ENCODE data around the gene QRFPR.
"Not testable (repeated sequence)": the region's sequence is repeated elsewhere in the genome, so short reads cannot be mapped to it uniquely, and the experiment has no call there.

The QRFPR gene

DNA sequence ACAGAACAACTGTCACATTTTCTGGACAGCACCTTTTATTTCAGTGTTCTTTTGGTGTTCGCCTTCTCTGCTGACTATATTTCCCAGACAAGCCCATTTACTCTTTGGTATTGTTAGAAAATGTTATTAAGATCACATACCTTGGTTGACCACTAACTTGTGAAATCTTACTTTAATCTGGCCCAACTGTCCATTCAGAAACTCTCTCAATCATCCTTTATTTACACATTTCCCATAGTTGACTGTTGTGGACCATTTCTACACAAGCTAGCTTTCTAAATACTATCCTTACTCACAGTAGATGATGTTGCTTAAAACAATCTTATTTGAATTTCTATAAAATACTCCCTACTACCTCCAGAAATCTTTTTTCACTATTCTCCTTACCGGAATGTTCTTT, 64.7 kb downstream of the QRFPR start:
- Mint-ChIP-seq H3K27ac (no peak overlapping the region), H3K4me1 (no peaks in the 10 kb centered on the region), H3K9me3 (peaks cover 7% of the 10 kb centered on the region), H3K27me3 (ENCODE audit: low read depth) (no peaks in the 10 kb centered on the region), H3K36me3 (ENCODE audit: low read depth) (no peaks in the 10 kb centered on the region), H3K4me3 (no peak overlapping the region)
- TF ChIP-seq, protein P1, sequence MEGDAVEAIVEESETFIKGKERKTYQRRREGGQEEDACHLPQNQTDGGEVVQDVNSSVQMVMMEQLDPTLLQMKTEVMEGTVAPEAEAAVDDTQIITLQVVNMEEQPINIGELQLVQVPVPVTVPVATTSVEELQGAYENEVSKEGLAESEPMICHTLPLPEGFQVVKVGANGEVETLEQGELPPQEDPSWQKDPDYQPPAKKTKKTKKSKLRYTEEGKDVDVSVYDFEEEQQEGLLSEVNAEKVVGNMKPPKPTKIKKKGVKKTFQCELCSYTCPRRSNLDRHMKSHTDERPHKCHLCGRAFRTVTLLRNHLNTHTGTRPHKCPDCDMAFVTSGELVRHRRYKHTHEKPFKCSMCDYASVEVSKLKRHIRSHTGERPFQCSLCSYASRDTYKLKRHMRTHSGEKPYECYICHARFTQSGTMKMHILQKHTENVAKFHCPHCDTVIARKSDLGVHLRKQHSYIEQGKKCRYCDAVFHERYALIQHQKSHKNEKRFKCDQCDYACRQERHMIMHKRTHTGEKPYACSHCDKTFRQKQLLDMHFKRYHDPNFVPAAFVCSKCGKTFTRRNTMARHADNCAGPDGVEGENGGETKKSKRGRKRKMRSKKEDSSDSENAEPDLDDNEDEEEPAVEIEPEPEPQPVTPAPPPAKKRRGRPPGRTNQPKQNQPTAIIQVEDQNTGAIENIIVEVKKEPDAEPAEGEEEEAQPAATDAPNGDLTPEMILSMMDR (IDR thresholded peaks at IDR 0.05; ENCODE audit: unreplicated experiment in 3 of 3) = no peak

DNA sequence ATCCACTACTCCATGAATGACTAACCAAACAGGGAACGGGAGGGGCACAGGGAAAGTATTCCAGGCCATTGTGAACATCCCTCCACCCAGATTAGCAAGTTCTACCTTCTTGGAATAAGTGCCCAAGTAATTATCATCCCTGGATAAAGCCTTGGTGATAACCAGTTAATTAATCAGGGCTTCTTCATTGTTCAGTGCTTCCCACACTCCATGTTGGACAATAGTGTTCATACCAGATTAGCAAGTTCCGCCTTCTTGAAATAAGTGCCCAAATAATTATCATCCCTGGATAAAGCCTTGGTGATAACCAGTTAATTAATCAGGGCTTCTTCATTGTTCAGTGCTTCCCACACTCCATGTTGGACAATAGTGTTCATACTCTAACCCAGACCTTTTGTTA, 67.4 kb downstream of the QRFPR start:
- H3K27ac Mint-ChIP-seq; H3K4me3 Mint-ChIP-seq; H3K36me3 Mint-ChIP-seq (ENCODE audit: low read depth); H3K9me3 Mint-ChIP-seq; H3K4me1 Mint-ChIP-seq; H3K27me3 Mint-ChIP-seq (ENCODE audit: low read depth): not testable (repeated sequence)

DNA sequence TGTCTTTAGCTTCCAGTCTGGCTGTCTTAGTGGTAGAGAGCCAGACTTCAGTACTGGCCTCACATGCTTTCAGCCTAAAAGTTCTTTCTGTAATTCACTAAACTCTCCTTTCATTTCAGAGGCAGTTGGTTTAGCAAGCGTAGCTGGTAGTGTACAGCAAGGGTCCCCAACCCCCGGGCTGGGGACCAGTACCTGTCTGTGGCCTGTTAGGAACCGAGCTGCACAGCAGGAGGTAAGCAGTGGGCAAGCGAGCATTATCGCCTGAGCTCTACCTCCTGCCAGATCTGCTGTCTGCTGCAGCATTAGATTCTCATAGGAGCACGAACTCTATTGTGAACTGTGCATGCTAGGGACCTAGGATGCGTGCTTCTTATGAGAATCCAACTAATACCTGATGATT, 72.0 kb downstream of the QRFPR start:
- H3K4me1 Mint-ChIP-seq = no peaks in the 10 kb centered on the region
- no peaks in the 10 kb centered on the region for H3K27me3 Mint-ChIP-seq (ENCODE audit: low read depth)
- no peaks in the 10 kb centered on the region for H3K36me3 Mint-ChIP-seq (ENCODE audit: low read depth)
- no peak overlapping the region for H3K4me3 Mint-ChIP-seq
- H3K27ac Mint-ChIP-seq = no peak overlapping the region
- H3K9me3 Mint-ChIP-seq = no peaks in the 10 kb centered on the region
- TF ChIP-seq, protein P1 (IDR thresholded peaks at IDR 0.05; ENCODE audit: unreplicated experiment in 3 of 3) = no peak

DNA sequence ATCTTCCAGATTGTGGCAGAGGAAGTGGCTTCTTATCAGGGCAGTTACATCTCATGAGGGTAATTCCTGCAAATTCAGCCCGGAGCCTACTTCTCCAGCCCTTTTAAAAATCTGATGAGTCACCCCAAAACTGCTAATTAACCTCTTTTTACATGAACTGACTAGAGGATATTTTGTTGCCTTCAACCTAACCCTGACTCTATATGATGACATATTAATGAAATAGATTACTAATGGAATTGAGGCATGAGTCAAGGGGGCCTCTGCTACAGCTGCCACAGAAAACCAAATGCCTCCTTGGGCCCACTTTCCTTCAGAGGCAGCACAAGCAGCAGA, 72.5 kb downstream of the QRFPR start:
- H3K27me3 Mint-ChIP-seq (ENCODE audit: low read depth) = no peaks in the 10 kb centered on the region
- H3K36me3 Mint-ChIP-seq (ENCODE audit: low read depth) = no peaks in the 10 kb centered on the region
- TF ChIP-seq, protein P1 (IDR thresholded peaks at IDR 0.05; ENCODE audit: unreplicated experiment in 3 of 3) = no peak
- no peak overlapping the region for H3K27ac Mint-ChIP-seq
- no peaks in the 10 kb centered on the region for H3K4me1 Mint-ChIP-seq
- H3K9me3 Mint-ChIP-seq = no peaks in the 10 kb centered on the region
- H3K4me3 Mint-ChIP-seq = no peak overlapping the region

DNA sequence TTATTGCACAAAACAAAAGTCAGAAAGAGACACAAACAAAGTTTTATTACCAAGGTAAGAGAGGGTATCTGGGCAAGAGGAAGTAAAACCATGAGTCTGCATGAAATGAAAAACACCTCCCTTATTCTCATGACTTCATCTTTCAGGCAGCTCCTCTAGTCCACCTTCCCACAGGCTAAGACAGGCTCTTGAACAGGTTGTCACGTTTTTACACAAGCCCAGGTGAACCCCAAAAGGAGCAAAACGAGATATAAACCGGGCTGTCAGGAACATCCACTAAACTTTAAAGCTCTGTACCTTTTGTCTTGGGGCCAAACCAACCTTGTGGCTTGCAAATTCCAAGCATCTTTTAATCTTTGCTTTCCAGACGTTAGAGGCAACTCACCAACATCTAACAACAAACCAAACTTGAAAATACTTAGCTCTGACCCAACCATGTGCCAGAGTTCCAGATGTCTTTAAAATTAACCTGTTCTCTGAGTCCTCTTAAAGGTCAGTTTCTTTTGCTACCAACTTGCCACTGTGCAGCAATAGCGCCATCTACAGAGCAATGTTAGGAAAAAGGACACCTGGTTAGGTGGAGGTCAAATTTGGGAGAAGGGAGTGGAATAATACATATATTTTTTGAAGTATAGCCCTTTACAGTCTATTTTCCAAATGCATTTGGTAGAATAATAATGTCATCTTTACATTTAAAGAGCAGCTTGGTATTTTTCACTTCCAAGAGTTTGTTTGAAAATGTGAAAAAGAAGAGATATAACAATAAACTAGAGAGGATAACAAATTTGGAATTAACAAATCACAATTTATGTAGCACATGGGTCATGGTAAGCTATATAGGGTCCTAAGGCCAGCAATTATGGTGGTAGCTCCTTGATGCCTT, 73.1 kb downstream of the QRFPR start:
- TF ChIP-seq, protein P1 (IDR thresholded peaks at IDR 0.05; ENCODE audit: unreplicated experiment in 3 of 3) = peak; percentile 8 to 53 (median 19)
- H3K27ac Mint-ChIP-seq = no peak overlapping the region
- H3K4me1 Mint-ChIP-seq = no peaks in the 10 kb centered on the region
- H3K27me3 Mint-ChIP-seq (ENCODE audit: low read depth) = no peaks in the 10 kb centered on the region
- H3K9me3 Mint-ChIP-seq = no peaks in the 10 kb centered on the region
- no peaks in the 10 kb centered on the region for H3K36me3 Mint-ChIP-seq (ENCODE audit: low read depth)
- no peak overlapping the region for H3K4me3 Mint-ChIP-seq

DNA sequence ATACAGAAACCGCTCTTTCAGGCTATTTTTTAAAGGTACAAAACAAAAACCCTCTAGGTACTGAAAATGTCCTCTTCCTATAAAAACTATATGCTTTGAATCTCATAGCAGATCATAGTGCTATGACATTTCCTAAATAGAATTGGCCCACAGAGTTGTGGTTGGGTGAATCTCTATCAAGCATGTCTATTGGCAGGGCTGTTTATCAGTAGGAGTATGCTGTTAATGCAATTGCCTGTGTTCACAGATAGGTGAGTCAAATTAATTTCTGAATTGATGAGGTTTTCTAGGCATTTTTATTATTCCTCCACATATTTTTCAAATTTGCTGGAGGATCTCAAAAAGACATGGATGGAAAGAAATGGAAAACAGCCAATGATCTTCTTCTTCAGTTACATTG, 73.9 kb downstream of the QRFPR start:
- Mint-ChIP-seq H3K27ac (no peak overlapping the region), H3K27me3 (ENCODE audit: low read depth) (no peaks in the 10 kb centered on the region), H3K4me3 (no peak overlapping the region), H3K9me3 (no peaks in the 10 kb centered on the region), H3K36me3 (ENCODE audit: low read depth) (no peaks in the 10 kb centered on the region), H3K4me1 (no peaks in the 10 kb centered on the region)
- TF ChIP-seq, protein P1 (IDR thresholded peaks at IDR 0.05; ENCODE audit: unreplicated experiment in 3 of 3) = no peak
